Right atrium auricular region (tissue), 2 donors: ENCODE data around the gene ORM1. TPM values are rescaled to one million over a fixed set of nuclear protein-coding genes. Genes with fewer than 3 reads are reported as not detected.

Experiments
- DNase-seq: peaks from one replicate; pipeline ENCODE4 v3.0.0-alpha.2; 2019; ENCODE audit warnings: low spot score
- H3K27ac ChIP-seq, 2 donors: fragments of 200-600 bp; sonication (generic); 1 replicate in 1 of 2; 2 replicates in 1 of 2; pipeline ENCODE4 v1.5.1; 2016 to 2019
- H3K27me3 ChIP-seq, 2 donors: fragments of 200-600 bp; sonication (generic); one replicate each; pipeline versions ENCODE4 v1.5.1 to v1.6.0; 2017 to 2019
- H3K36me3 ChIP-seq: fragments of 200-600 bp; sonication (generic); one replicate; pipeline ENCODE4 v1.5.1; 2016
- H3K4me1 ChIP-seq, 2 donors: fragments of 200-600 bp; sonication (generic); one replicate each; pipeline versions ENCODE4 v1.5.1 to v1.6.0; 2017 to 2019
- H3K4me3 ChIP-seq, 2 donors: fragments of 200-600 bp; sonication (generic); 1 replicate in 1 of 2; 2 replicates in 1 of 2; pipeline ENCODE4 v1.5.1; 2017 to 2019; ENCODE audit warnings: mild to moderate bottlenecking in 1 of 2, moderate library complexity in 1 of 2
- H3K9me3 ChIP-seq, 2 donors: fragments of 200-600 bp; sonication (generic); one replicate each; pipeline ENCODE4 v1.5.1; 2019
- CTCF ChIP-seq, 2 donors: fragments of 200-600 bp; sonication (generic); IDR thresholded peaks; one replicate each; pipeline ENCODE4 v1.5.1; 2019; ENCODE audit warnings: antibody characterized with exemption in 2 of 2
- total RNA-seq, 2 donors: library from RNA; depleted of rRNA; stranded (reverse); fragments of >200 nt; gene quantifications; one replicate each; pipeline ENCODE4 v1.1.0, GENCODE V29; 2016

The ORM1 gene
- total RNA-seq, 2 donors from 2014 or later = not detected

GRCh38 chr9:114363424-114363823 lies 40.5 kb downstream of the ORM1 start:
- no peak overlapping the region for H3K27ac ChIP-seq
- peaks cover 0 to 4% of the 10 kb centered on the region in 2 donors for H3K4me1 ChIP-seq
- H3K9me3 ChIP-seq = no peaks in the 10 kb centered on the region

DNA sequence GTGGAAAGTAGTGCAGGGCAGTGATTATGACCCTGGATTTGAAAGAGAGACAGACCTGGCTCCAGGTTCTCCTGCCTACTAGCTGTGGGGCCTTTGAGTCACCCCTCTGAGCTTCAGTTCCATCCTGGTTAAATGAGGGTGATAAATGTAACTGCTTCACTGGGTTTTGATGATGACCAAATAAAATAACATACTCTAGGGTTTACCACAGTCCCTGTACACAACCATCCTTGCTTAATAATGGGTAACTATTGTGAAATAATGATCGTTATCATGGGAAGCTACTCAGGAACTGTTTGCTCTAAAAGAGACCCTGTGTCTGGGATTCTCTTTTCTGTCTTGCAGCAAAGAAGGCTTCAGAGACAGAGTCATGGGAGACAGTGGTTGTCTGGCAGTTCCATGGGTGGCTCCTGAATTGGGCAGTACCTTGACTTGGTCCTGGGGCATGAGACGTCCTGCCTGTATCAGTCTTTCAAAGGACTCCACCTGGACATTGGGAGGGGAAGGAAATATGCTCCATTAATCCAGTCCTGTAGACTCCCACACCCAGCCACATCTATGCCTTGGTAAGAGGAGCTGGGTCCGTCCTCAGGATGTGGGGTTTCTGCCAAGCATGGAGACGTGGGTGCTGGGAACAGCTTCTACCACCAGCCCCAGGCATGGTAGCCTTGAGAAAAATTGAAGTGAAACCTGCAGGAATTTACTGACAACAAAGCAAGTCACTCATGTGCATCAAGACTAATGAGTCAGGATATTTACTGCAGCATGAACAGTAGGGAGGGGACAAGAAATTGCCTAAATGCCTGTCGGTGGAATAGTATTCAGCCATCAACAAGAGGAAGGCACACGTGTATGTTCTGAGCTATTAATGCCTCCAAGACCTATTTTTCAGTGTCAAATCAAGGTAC lies 41.5 kb downstream of the ORM1 start:
- H3K4me1 ChIP-seq = peaks cover 0 to 4% of the 10 kb centered on the region in 2 donors
- no peak for DNase-seq
- TF ChIP-seq CTCF (IDR thresholded peaks at IDR 0.05) = no peak
- H3K27ac ChIP-seq = no peak overlapping the region
- no peak overlapping the region for H3K4me3 ChIP-seq
- peaks cover 69% of the 10 kb centered on the region for H3K36me3 ChIP-seq
- H3K9me3 ChIP-seq = no peaks in the 10 kb centered on the region
- H3K27me3 ChIP-seq = no peaks in the 10 kb centered on the region

More at GRCh38 chr9:114363424-114363823, 40.5 kb downstream of the ORM1 start:
- DNase-seq = no peak
- H3K4me3 ChIP-seq = no peak overlapping the region
- H3K36me3 ChIP-seq = peaks cover 76% of the 10 kb centered on the region
- no peaks in the 10 kb centered on the region for H3K27me3 ChIP-seq
- no peak for TF ChIP-seq CTCF (IDR thresholded peaks at IDR 0.05)

GRCh38 chr9:114365194-114365593 lies 42.3 kb downstream of the ORM1 start:
- no peak for DNase-seq
- no peak for TF ChIP-seq CTCF (IDR thresholded peaks at IDR 0.05)
- Histone ChIP-seq H3K27ac (no peak overlapping the region), H3K36me3 (peaks cover 61% of the 10 kb centered on the region), H3K9me3 (no peaks in the 10 kb centered on the region), H3K27me3 (no peaks in the 10 kb centered on the region), H3K4me1 (peaks cover 0 to 4% of the 10 kb centered on the region in 2 donors), H3K4me3 (no peak overlapping the region)

- DNase-seq = no peak
- Histone ChIP-seq H3K4me1 (peaks cover 0 to 7% of the 10 kb centered on the region in 2 donors), H3K27ac (no peak overlapping the region), H3K27me3 (no peaks in the 10 kb centered on the region), H3K4me3 (no peak overlapping the region), H3K9me3 (no peaks in the 10 kb centered on the region), H3K36me3 (peaks cover 48% of the 10 kb centered on the region)
- TF ChIP-seq CTCF (IDR thresholded peaks at IDR 0.05) = no peak
Observed at GRCh38 chr9:114366334-114367128, 43.6 kb downstream of the ORM1 start.

GRCh38 chr9:114367366-114367765 lies 44.5 kb downstream of the ORM1 start:
- Histone ChIP-seq H3K27me3 (no peaks in the 10 kb centered on the region), H3K27ac (no peak overlapping the region), H3K9me3 (no peaks in the 10 kb centered on the region), H3K4me3 (no peak overlapping the region), H3K36me3 (peaks cover 39% of the 10 kb centered on the region), H3K4me1 (peaks cover 0 to 15% of the 10 kb centered on the region in 2 donors)
- TF ChIP-seq CTCF (IDR thresholded peaks at IDR 0.05) = no peak
- no peak for DNase-seq
